A549 (cell line): ENCODE results near the gene C1R.

Experiments used
- CEBPB ChIP-seq, 2 experiments: fragments of >200 bp in 1 of 2; sonication (Bioruptor Twin) in 1 of 2; formaldehyde crosslinking in 1 of 2; IDR thresholded peaks; 2 replicates each; pipeline ENCODE4 v1.6.1; 2012 to 2016
- CHD2 ChIP-seq: fragments of 150-350 bp; IDR thresholded peaks from 2 replicates; pipeline ENCODE4 v1.6.1; 2014; ENCODE audit warnings: low read length; ENCODE audit not compliant: partially characterized antibody
- FOXS1 ChIP-seq: fragments of 250-450 bp; sonication (Bioruptor Pico); IDR thresholded peaks from 2 replicates; pipeline ENCODE4 v1.5.0; 2020; ENCODE audit warnings: mild to moderate bottlenecking, moderate library complexity
- RAD21 ChIP-seq, 2 experiments: fragments of >200 bp in 1 of 2; sonication (Bioruptor Twin) in 1 of 2; formaldehyde crosslinking in 1 of 2; IDR thresholded peaks in 1 of 2; conservative IDR thresholded peaks in 1 of 2; 2 replicates in 1 of 2; 3 replicates in 1 of 2; pipeline ENCODE4 v1.6.1; 2012 to 2018; ENCODE audit warnings: inconsistent platforms in 1 of 2
- TF ChIP-seq, protein P1 (sequence below): fragments of >200 bp; sonication (Bioruptor Twin); formaldehyde crosslinking; IDR thresholded peaks from 3 replicates; pipeline ENCODE4 v1.5.1; 2016

- TF ChIP-seq CEBPB (IDR thresholded peaks at IDR 0.05) (no peak), FOXS1 (CRISPR knock-in tag) (no peak), CHD2 (no peak), RAD21 (conservative IDR thresholded peaks at IDR 0.05 in 1 of 2, IDR thresholded peaks at IDR 0.05 in 1 of 2) (no peak)
- TF ChIP-seq, protein P1, sequence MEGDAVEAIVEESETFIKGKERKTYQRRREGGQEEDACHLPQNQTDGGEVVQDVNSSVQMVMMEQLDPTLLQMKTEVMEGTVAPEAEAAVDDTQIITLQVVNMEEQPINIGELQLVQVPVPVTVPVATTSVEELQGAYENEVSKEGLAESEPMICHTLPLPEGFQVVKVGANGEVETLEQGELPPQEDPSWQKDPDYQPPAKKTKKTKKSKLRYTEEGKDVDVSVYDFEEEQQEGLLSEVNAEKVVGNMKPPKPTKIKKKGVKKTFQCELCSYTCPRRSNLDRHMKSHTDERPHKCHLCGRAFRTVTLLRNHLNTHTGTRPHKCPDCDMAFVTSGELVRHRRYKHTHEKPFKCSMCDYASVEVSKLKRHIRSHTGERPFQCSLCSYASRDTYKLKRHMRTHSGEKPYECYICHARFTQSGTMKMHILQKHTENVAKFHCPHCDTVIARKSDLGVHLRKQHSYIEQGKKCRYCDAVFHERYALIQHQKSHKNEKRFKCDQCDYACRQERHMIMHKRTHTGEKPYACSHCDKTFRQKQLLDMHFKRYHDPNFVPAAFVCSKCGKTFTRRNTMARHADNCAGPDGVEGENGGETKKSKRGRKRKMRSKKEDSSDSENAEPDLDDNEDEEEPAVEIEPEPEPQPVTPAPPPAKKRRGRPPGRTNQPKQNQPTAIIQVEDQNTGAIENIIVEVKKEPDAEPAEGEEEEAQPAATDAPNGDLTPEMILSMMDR = no peak
These were observed 25.1 kb downstream of the C1R start for GRCh38 chr12:7067096-7067495.
